Measurements from ENCODE around the gene PSKH1.

The PSKH1 gene

DNA sequence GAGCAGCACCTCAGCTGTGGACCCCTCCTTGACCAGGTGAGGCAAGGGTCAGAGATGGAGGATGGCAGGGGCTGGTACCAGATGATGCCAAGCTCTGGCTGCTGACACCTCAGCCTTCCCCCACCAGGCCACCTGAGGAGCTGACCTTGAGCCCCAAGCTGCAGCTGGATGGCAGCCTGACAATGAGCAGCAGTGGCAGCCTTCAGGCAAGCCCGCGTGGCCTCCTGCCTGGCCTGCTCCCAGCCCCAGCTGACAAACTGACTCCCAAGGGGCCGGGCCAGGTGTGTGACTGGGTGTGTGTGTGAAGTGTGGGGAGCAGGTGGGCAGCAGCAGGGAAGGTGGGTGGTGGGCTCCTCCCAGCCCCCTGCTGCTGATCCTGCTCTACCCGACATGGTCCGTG, 13.1 kb upstream of the PSKH1 start:
- TF ChIP-seq, protein P1, sequence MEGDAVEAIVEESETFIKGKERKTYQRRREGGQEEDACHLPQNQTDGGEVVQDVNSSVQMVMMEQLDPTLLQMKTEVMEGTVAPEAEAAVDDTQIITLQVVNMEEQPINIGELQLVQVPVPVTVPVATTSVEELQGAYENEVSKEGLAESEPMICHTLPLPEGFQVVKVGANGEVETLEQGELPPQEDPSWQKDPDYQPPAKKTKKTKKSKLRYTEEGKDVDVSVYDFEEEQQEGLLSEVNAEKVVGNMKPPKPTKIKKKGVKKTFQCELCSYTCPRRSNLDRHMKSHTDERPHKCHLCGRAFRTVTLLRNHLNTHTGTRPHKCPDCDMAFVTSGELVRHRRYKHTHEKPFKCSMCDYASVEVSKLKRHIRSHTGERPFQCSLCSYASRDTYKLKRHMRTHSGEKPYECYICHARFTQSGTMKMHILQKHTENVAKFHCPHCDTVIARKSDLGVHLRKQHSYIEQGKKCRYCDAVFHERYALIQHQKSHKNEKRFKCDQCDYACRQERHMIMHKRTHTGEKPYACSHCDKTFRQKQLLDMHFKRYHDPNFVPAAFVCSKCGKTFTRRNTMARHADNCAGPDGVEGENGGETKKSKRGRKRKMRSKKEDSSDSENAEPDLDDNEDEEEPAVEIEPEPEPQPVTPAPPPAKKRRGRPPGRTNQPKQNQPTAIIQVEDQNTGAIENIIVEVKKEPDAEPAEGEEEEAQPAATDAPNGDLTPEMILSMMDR (conservative IDR thresholded peaks at IDR 0.05; ENCODE audit: low read length) = no peak
- Histone ChIP-seq H3K36me3 (ENCODE audit: insufficient read depth, low read length) (peaks cover 84% of the 10 kb centered on the region; the same call in 1 of the 2 replicates), H3K9ac (ENCODE audit: low read depth, low read length, poor library complexity, severe bottlenecking) (no peak overlapping the region), H3K79me2 (ENCODE audit: insufficient read depth, low read length) (peaks cover 26% of the 10 kb centered on the region), H3K4me2 (ENCODE audit: low read depth, low read length, poor library complexity, severe bottlenecking) (no peak overlapping the region), H2AFZ (ENCODE audit: low read length) (no peak overlapping the region), H3K9me3 (ENCODE audit: insufficient read depth, low read depth, low read length) (no peaks in the 10 kb centered on the region), H4K20me1 (ENCODE audit: insufficient read depth, low read length, poor library complexity, severe bottlenecking) (peaks cover 17% of the 10 kb centered on the region), H3K4me1 (ENCODE audit: insufficient read depth, low read length, poor library complexity, severe bottlenecking) (peaks cover 12% of the 10 kb centered on the region), H3K27me3 (ENCODE audit: insufficient read depth, low read length, poor library complexity, severe bottlenecking) (no peaks in the 10 kb centered on the region), H3K9me2 (replicated peaks; ENCODE audit: low read depth, low read length) (no peaks in the 10 kb centered on the region), H3K4me3 (ENCODE audit: low read length, poor library complexity, severe bottlenecking) (no peak overlapping the region), H3F3A (ENCODE audit: low read depth) (no peaks in the 10 kb centered on the region)

GRCh38 chr16:67880584-67880983, 12.5 kb upstream of the PSKH1 start:
- H3K4me2 ChIP-seq (ENCODE audit: low read depth, low read length, poor library complexity, severe bottlenecking) = no peak overlapping the region
- no peaks in the 10 kb centered on the region for H3K9me3 ChIP-seq (ENCODE audit: insufficient read depth, low read depth, low read length)
- peaks cover 6% of the 10 kb centered on the region for H3K4me1 ChIP-seq (ENCODE audit: insufficient read depth, low read length, poor library complexity, severe bottlenecking)
- TF ChIP-seq, protein P1 (conservative IDR thresholded peaks at IDR 0.05; ENCODE audit: low read length) = no peak
- no peak for TF ChIP-seq EZH2phosphoT487 (IDR thresholded peaks at IDR 0.05; ENCODE audit: borderline replicate concordance)
- H3K27me3 ChIP-seq (ENCODE audit: insufficient read depth, low read length, poor library complexity, severe bottlenecking) = no peaks in the 10 kb centered on the region
- no peaks in the 10 kb centered on the region for H3F3A ChIP-seq (ENCODE audit: low read depth)
- H2AFZ ChIP-seq (ENCODE audit: low read length) = no peak overlapping the region
- H3K4me3 ChIP-seq (ENCODE audit: low read length, poor library complexity, severe bottlenecking) = no peak overlapping the region
- no peak overlapping the region for H3K9ac ChIP-seq (ENCODE audit: low read depth, low read length, poor library complexity, severe bottlenecking)
- H3K79me2 ChIP-seq (ENCODE audit: insufficient read depth, low read length) = peaks cover 19% of the 10 kb centered on the region
- H3K9me2 ChIP-seq (replicated peaks; ENCODE audit: low read depth, low read length) = no peaks in the 10 kb centered on the region
- peaks cover 87% of the 10 kb centered on the region; the same call in 1 of the 2 replicates for H3K36me3 ChIP-seq (ENCODE audit: insufficient read depth, low read length)
- H4K20me1 ChIP-seq (ENCODE audit: insufficient read depth, low read length, poor library complexity, severe bottlenecking) = peaks cover 11% of the 10 kb centered on the region

- H3K9ac ChIP-seq (ENCODE audit: low read depth, low read length, poor library complexity, severe bottlenecking) = no peak overlapping the region
- H3K4me2 ChIP-seq (ENCODE audit: low read depth, low read length, poor library complexity, severe bottlenecking) = no peak overlapping the region
- no peak overlapping the region for H2AFZ ChIP-seq (ENCODE audit: low read length)
- H3K9me3 ChIP-seq (ENCODE audit: insufficient read depth, low read depth, low read length) = no peaks in the 10 kb centered on the region
- no peak overlapping the region for H3K4me3 ChIP-seq (ENCODE audit: low read length, poor library complexity, severe bottlenecking)
- no peaks in the 10 kb centered on the region for H3F3A ChIP-seq (ENCODE audit: low read depth)
- peaks cover 3% of the 10 kb centered on the region for H4K20me1 ChIP-seq (ENCODE audit: insufficient read depth, low read length, poor library complexity, severe bottlenecking)
- peaks cover 8% of the 10 kb centered on the region; the same call in 1 of the 2 replicates for H3K79me2 ChIP-seq (ENCODE audit: insufficient read depth, low read length)
- no peaks in the 10 kb centered on the region for H3K9me2 ChIP-seq (replicated peaks; ENCODE audit: low read depth, low read length)
- no peaks in the 10 kb centered on the region for H3K4me1 ChIP-seq (ENCODE audit: insufficient read depth, low read length, poor library complexity, severe bottlenecking)
- H3K27me3 ChIP-seq (ENCODE audit: insufficient read depth, low read length, poor library complexity, severe bottlenecking) = no peaks in the 10 kb centered on the region
- no peak for TF ChIP-seq EZH2phosphoT487 (IDR thresholded peaks at IDR 0.05; ENCODE audit: borderline replicate concordance)
- TF ChIP-seq, protein P1 (conservative IDR thresholded peaks at IDR 0.05; ENCODE audit: low read length) = no peak
- peaks cover 94% of the 10 kb centered on the region; the same call in 1 of the 2 replicates for H3K36me3 ChIP-seq (ENCODE audit: insufficient read depth, low read length)
These were observed 11.4 kb upstream of the PSKH1 start for GRCh38 chr16:67881621-67882161.

Measured in Loucy (cell line).